GM12891 (cell line): ENCODE measurements around the gene ANXA3.

ENCODE experiments used
- PAX5 ChIP-seq: IDR thresholded peaks from 2 replicates; pipeline ENCODE4 v1.6.1; 2011; ENCODE audit warnings: low read length, moderate library complexity, mild to moderate bottlenecking; ENCODE audit not compliant: insufficient read depth, severe bottlenecking
- POLR2A ChIP-seq: IDR thresholded peaks from 2 replicates; pipeline ENCODE4 v1.6.1; 2011; ENCODE audit warnings: low read depth, low read length, control low read depth
- POLR2AphosphoS5 ChIP-seq: IDR thresholded peaks from 2 replicates; pipeline ENCODE4 v1.6.1; 2011; ENCODE audit warnings: low read depth, low read length, control low read depth
- POU2F2 ChIP-seq: IDR thresholded peaks from 2 replicates; pipeline ENCODE4 v1.6.1; 2011; ENCODE audit warnings: low read depth, mild to moderate bottlenecking, control low read depth, low read length, moderate library complexity
- SPI1 ChIP-seq: IDR thresholded peaks from 2 replicates; pipeline ENCODE4 v1.6.1; 2011; ENCODE audit warnings: low read depth, low read length, control low read depth
- TAF1 ChIP-seq: IDR thresholded peaks from 2 replicates; pipeline ENCODE4 v1.6.1; 2011; ENCODE audit warnings: low read depth, low read length, control low read depth

DNA sequence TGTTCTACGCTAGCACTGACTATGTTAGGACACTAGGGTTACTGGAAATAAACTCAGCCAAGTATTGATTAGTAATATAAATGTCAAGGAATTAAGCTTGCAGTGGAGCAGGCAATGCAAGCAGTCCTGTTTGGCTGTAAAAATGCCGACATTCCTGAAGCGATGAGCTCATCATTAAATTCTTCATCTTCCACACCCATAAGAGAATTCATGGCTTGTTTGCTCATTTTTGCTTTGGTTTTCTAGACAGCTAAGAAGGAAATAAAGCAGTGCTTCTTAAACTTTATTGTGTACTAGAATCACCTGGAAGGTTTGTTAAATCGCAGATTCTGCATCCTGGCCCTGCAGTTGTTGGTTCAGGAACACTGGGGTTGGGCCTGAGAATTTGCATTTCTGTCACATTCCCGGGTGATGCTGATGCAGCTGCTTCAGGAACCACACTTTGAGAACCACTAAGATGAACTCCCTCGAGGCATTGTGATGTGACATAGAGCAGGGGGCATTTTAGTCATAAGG, 17.8 kb downstream of the ANXA3 start:
- no peak for TF ChIP-seq POLR2A
- no peak for TF ChIP-seq POLR2AphosphoS5
- TF ChIP-seq SPI1 = no peak
- TF ChIP-seq TAF1 = no peak
- TF ChIP-seq POU2F2 = no peak
- TF ChIP-seq PAX5 = no peak
